CD14-positive monocyte (primary cell): ENCODE measurements around the gene CCDC180. TPM values are rescaled to one million over a fixed set of nuclear protein-coding genes. Genes with fewer than 3 reads are reported as not detected.
"Not testable (repeated sequence)": the region's sequence is repeated elsewhere in the genome, so short reads cannot be mapped to it uniquely, and the experiment has no call there.

Experiments
- DNase-seq, 3 donors: peaks; one replicate each; pipeline ENCODE4 v3.0.0-alpha.2; 2011 to 2022
- H2AFZ ChIP-seq: 2 replicates; pipeline ENCODE4 v1.6.0; 2012; ENCODE audit warnings: mild to moderate bottlenecking, low read depth, low read length, inconsistent platforms; ENCODE audit not compliant: insufficient read depth, poor library complexity, severe bottlenecking
- H3K27ac ChIP-seq, 2 donors: 1 replicate in 1 of 2; 2 replicates in 1 of 2; pipeline ENCODE4 v1.5.1; 2012 to 2013; ENCODE audit warnings: low read length in 2 of 2, control low read depth in 1 of 2, inconsistent platforms in 1 of 2, low read depth in 1 of 2, mild to moderate bottlenecking in 1 of 2
- H3K27me3 ChIP-seq, 2 donors: one replicate each; pipeline versions ENCODE4 v1.6.0 to v1.6.1; 2011 to 2013; ENCODE audit warnings: low read length in 2 of 2; ENCODE audit not compliant: control insufficient read depth in 2 of 2, insufficient read depth in 2 of 2
- H3K36me3 ChIP-seq, 2 donors: replicated peaks in 1 of 2; 1 replicate in 1 of 2; 2 replicates in 1 of 2; pipeline versions ENCODE4 v1.5.1 to v1.6.1; 2012 to 2013; ENCODE audit warnings: low read length in 2 of 2, control low read depth in 1 of 2, inconsistent platforms in 1 of 2, mild to moderate bottlenecking in 1 of 2; ENCODE audit not compliant: insufficient read depth in 2 of 2, control insufficient read depth in 1 of 2
- H3K4me1 ChIP-seq, 2 donors: 1 replicate in 1 of 2; 2 replicates in 1 of 2; pipeline versions ENCODE4 v1.5.1 to v1.6.1; 2012 to 2013; ENCODE audit warnings: low read length in 2 of 2, control low read depth in 1 of 2, inconsistent platforms in 1 of 2, mild to moderate bottlenecking in 1 of 2, moderate library complexity in 1 of 2; ENCODE audit not compliant: insufficient read depth in 2 of 2, control insufficient read depth in 1 of 2
- H3K4me2 ChIP-seq: replicated peaks from 2 replicates; pipeline ENCODE3; 2012; ENCODE audit warnings: low read length, moderate library complexity, mild to moderate bottlenecking; ENCODE audit not compliant: poor library complexity, severe bottlenecking; ENCODE audit errors: extremely low read depth
- H3K4me3 ChIP-seq, 3 experiments: fragments of 200-600 bp in 1 of 3; sonication (generic) in 1 of 3; replicated peaks in 1 of 3; 1 replicate in 2 of 3; 2 replicates in 1 of 3; pipeline ENCODE4 v1.5.1; 2011 to 2013; ENCODE audit warnings: low read length in 3 of 3, mild to moderate bottlenecking in 3 of 3, control low read depth in 2 of 3, low read depth in 2 of 3, inconsistent platforms in 1 of 3, moderate library complexity in 1 of 3
- H3K79me2 ChIP-seq: 2 replicates; pipeline ENCODE4 v1.6.0; 2012; ENCODE audit warnings: mild to moderate bottlenecking, control low read depth, inconsistent platforms, low read length, moderate library complexity; ENCODE audit not compliant: insufficient read depth
- H3K9ac ChIP-seq: 2 replicates; pipeline ENCODE4 v1.6.0; 2017; ENCODE audit warnings: low read length, mild to moderate bottlenecking; ENCODE audit not compliant: insufficient read depth, poor library complexity, severe bottlenecking
- H3K9me3 ChIP-seq, 2 donors: replicated peaks in 1 of 2; 1 replicate in 1 of 2; 2 replicates in 1 of 2; pipeline versions ENCODE4 v1.5.1 to v1.6.1; 2012 to 2013; ENCODE audit warnings: low read length in 2 of 2, control low read depth in 1 of 2; ENCODE audit not compliant: control insufficient read depth in 1 of 2, insufficient read depth in 1 of 2
- H4K20me1 ChIP-seq: 2 replicates; pipeline ENCODE4 v1.6.0; 2012; ENCODE audit warnings: mild to moderate bottlenecking, low read length, control low read depth, moderate library complexity; ENCODE audit not compliant: insufficient read depth
- H3K27ac Mint-ChIP-seq, 7 donors: one replicate each; pipeline ENCODE4 v1.8.0; 2020; ENCODE audit warnings: mild to moderate bottlenecking in 7 of 7, mixed read lengths in 7 of 7, moderate library complexity in 6 of 7, inconsistent platforms in 2 of 7
- H3K27me3 Mint-ChIP-seq, 3 donors: one replicate each; pipeline ENCODE4 v1.8.0; 2021 to 2022; ENCODE audit warnings: low read depth in 3 of 3, mild to moderate bottlenecking in 3 of 3, mixed read lengths in 3 of 3, moderate library complexity in 3 of 3, inconsistent platforms in 1 of 3
- H3K36me3 Mint-ChIP-seq, 2 donors: one replicate each; pipeline ENCODE4 v1.8.0; 2020; ENCODE audit warnings: mixed read lengths in 2 of 2, inconsistent platforms in 1 of 2, mild to moderate bottlenecking in 1 of 2
- H3K4me1 Mint-ChIP-seq: one replicate; pipeline ENCODE4 v1.8.0; 2020; ENCODE audit warnings: mild to moderate bottlenecking, mixed read lengths
- H3K4me3 Mint-ChIP-seq, 2 donors: one replicate each; pipeline ENCODE4 v1.8.0; 2020; ENCODE audit warnings: mild to moderate bottlenecking in 2 of 2, mixed read lengths in 2 of 2, moderate library complexity in 1 of 2
- H3K9me3 Mint-ChIP-seq, 7 donors: one replicate each; pipeline ENCODE4 v1.8.0; 2020 to 2022; ENCODE audit warnings: mixed read lengths in 7 of 7, mild to moderate bottlenecking in 6 of 7, moderate library complexity in 6 of 7, inconsistent platforms in 2 of 7
- WGBS: methylation state at CpG from one replicate; pipeline ENCODE4 v1.1.5; 2013; ENCODE audit warnings: missing lambda C conversion rate; ENCODE audit not compliant: insufficient coverage; 5-methylcytosine and 5-hydroxymethylcytosine counted together
- intact Hi-C, 2 donors: fragments of 100-400 bp; cut with micrococcal nuclease; formaldehyde crosslinking; loops; one replicate each; pipeline versions ENCODE4 v1.15.0 to v1.15.1; 2023
- polyA minus RNA-seq: library from RNA; depleted of rRNA, polyadenylated mRNA; stranded (reverse); fragments of >200 nt; gene quantifications from 2 replicates; pipeline ENCODE4 v1.2.3, GENCODE V29; 2012
- polyA plus RNA-seq, 3 donors: library from polyadenylated mRNA; depleted of rRNA in 1 of 3; unstranded in 2 of 3; stranded (reverse) in 1 of 3; fragments of 300-500 nt in 2 of 3; fragments of >200 nt in 1 of 3; fragmentation: Illumina TruSeq in 2 of 3; gene quantifications; 1 replicate in 2 of 3; 2 replicates in 1 of 3; pipeline ENCODE4 v1.2.3, GENCODE V29; 2012 to 2021
- total RNA-seq, 12 experiments: library from RNA in 1 of 12; stranded (reverse) in 1 of 12; fragments of 120-200 nt in 1 of 12; gene quantifications; one replicate each; pipeline ENCODE4 v1.2.4 and lab custom pipeline; 2013 to 2026; ENCODE audit warnings: mixed read lengths in 6 of 12, inconsistent platforms in 1 of 12
- TF ChIP-seq, protein P1 (sequence below): fragments of 200-600 bp; IDR thresholded peaks from one replicate; pipeline ENCODE4 v1.8.0; 2022; ENCODE audit warnings: antibody characterized with exemption, mild to moderate bottlenecking

The CCDC180 gene
- 0.67 TPM for total RNA-seq (2013)
- polyA plus RNA-seq (1 to 10 TPM in 1 of 3 donors, under 1 TPM in 1, not detected in 1; 0.24 to 1.3 TPM), polyA minus RNA-seq (0.97 and 2.1 TPM in 2 replicates), total RNA-seq (lab: John Stamatoyannopoulos, UW) (0 to 1.8 (median 0.08) reads per million in 11 experiments)

DNA sequence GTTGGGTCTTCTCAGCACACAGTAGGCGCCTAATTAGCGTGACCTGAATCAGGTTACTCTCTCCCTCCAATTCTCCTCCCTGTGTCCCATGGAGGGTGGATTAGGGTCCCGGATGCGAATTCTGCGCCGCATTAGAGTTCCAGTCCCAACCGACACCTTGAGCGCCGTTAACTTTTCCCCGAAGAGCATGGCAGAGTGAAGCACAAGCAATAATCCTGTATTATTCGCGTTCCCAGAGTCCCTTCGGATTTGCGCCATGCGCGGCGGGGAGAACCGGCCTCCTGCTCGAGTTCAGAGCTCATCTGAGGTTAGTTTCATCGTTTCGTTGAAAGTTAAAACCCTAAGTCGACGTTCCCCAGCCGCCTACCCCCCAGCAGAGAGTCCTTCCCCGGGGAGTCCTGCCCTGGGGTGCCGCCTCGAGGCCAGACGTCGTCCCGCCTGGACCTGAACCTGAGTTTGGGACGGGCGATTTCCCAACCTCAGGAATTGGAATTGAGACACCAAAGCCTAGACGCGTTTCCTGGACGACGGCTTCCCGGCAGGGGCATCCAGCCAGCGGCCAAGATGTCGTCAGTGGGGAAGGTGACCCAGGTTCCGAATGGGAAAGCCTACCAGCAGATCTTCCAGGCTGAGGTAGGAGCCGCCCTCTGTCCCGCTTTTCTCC, at the start of gene CCDC180:
TSS of gene CCDC180 (plus strand) at position 160 of the 664 bp plus-strand sequence. CDS start at position 565, 405 bp downstream.
- Histone ChIP-seq H2AFZ (no peak within 1 kb of the TSS), H3K4me3 (no peak within 1 kb of the TSS), H3K27me3 (no peaks in the 10 kb centered on the region), H3K27ac (no peak within 1 kb of the TSS), H3K4me1 (no peaks in the 10 kb centered on the region), H3K4me2 (no peak within 1 kb of the TSS), H3K9me3 (peaks cover 0 to 2% of the 10 kb centered on the region in 2 donors), H3K79me2 (no peaks in the 10 kb centered on the region), H3K36me3 (no peaks in the 10 kb centered on the region), H4K20me1 (no peaks in the 10 kb centered on the region), H3K9ac (no peak within 1 kb of the TSS)
- no peak within 1 kb of the TSS for H3K27ac Mint-ChIP-seq
- peak within 1 kb of the TSS in 1 of 2 donors; percentile 26 for H3K4me3 Mint-ChIP-seq
- no peak for DNase-seq
- H3K4me1 Mint-ChIP-seq: no peaks in the 10 kb centered on the region
- H3K27me3 Mint-ChIP-seq: peaks cover 4 to 10% (median 7%) of the 10 kb centered on the region in 3 donors
- TF ChIP-seq, protein P1, sequence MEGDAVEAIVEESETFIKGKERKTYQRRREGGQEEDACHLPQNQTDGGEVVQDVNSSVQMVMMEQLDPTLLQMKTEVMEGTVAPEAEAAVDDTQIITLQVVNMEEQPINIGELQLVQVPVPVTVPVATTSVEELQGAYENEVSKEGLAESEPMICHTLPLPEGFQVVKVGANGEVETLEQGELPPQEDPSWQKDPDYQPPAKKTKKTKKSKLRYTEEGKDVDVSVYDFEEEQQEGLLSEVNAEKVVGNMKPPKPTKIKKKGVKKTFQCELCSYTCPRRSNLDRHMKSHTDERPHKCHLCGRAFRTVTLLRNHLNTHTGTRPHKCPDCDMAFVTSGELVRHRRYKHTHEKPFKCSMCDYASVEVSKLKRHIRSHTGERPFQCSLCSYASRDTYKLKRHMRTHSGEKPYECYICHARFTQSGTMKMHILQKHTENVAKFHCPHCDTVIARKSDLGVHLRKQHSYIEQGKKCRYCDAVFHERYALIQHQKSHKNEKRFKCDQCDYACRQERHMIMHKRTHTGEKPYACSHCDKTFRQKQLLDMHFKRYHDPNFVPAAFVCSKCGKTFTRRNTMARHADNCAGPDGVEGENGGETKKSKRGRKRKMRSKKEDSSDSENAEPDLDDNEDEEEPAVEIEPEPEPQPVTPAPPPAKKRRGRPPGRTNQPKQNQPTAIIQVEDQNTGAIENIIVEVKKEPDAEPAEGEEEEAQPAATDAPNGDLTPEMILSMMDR: no peak
- H3K9me3 Mint-ChIP-seq: peaks cover 0 to 10% (median 5%) of the 10 kb centered on the region in 7 donors
- H3K36me3 Mint-ChIP-seq: peaks cover 3 to 5% of the 10 kb centered on the region in 2 donors
- 78% methylated on average over 38 of the region's 42 CpGs for WGBS
- intact Hi-C loops: no loop called here

GRCh38 chr9:97259834-97260514, 47.5 kb upstream of the CCDC180 start:
- H3K9me3 ChIP-seq, H3K9ac ChIP-seq, H2AFZ ChIP-seq, H3K36me3 Mint-ChIP-seq, H4K20me1 ChIP-seq, H3K36me3 ChIP-seq, H3K9me3 Mint-ChIP-seq, H3K27me3 ChIP-seq, intact Hi-C loops, H3K4me2 ChIP-seq, DNase-seq, H3K27ac ChIP-seq, H3K4me3 Mint-ChIP-seq, H3K4me1 Mint-ChIP-seq, H3K4me3 ChIP-seq, H3K4me1 ChIP-seq, H3K79me2 ChIP-seq, H3K27ac Mint-ChIP-seq, H3K27me3 Mint-ChIP-seq: not testable (repeated sequence)
- 95% methylated on average over 3 of the region's 4 CpGs for WGBS
